Stimulated activated CD8-positive, alpha-beta memory T cell treated with anti-CD3 and anti-CD28 coated beads, Interleukin-4, amount 100 ng/mL, for 4 hours (primary cell): ENCODE data around the gene GJB2.
A peak's percentile ranks its signal among the peaks of the same experiment; 100 is the strongest.

Experiments
- DNase-seq, 2 donors: peaks; one replicate each; pipeline ENCODE4 v3.0.0-alpha.2; 2020; ENCODE audit warnings: low read depth in 2 of 2, low spot score in 1 of 2

GJB2 gene

GRCh38 chr13:20192158-20192835, 441 bp downstream of the GJB2 start:
- no peak for DNase-seq

- no peak for DNase-seq
Measured at GRCh38 chr13:20191311-20192157, 1.2 kb downstream of the GJB2 start.

- DNase-seq = no peak
Measured at GRCh38 chr13:20190481-20191310, 2.0 kb downstream of the GJB2 start.

GRCh38 chr13:20190076-20190475, 2.7 kb downstream of the GJB2 start:
- DNase-seq = no peak

- no peak for DNase-seq
Measured at GRCh38 chr13:20188667-20189553, 3.8 kb downstream of the GJB2 start.

- DNase-seq = no peak
Measured at GRCh38 chr13:20186771-20187170, 6.0 kb downstream of the GJB2 start.

GRCh38 chr13:20185366-20186056, 7.2 kb downstream of the GJB2 start:
- DNase-seq = no peak

GRCh38 chr13:20182231-20182846, 10.4 kb downstream of the GJB2 start:
- DNase-seq = no peak

GRCh38 chr13:20181188-20181587, 11.6 kb downstream of the GJB2 start:
- no peak for DNase-seq

GRCh38 chr13:20178156-20178555, 14.6 kb downstream of the GJB2 start:
- DNase-seq = no peak

- DNase-seq = no peak
Measured at GRCh38 chr13:20177049-20177831, 15.5 kb downstream of the GJB2 start.

GRCh38 chr13:20175907-20176652, 16.7 kb downstream of the GJB2 start:
- DNase-seq = no peak

- DNase-seq = no peak
Measured at GRCh38 chr13:20175406-20175794, 17.3 kb downstream of the GJB2 start.

GRCh38 chr13:20174656-20175405, 17.9 kb downstream of the GJB2 start:
- peak; percentile 48 to 61 for DNase-seq

- DNase-seq = no peak
Measured at GRCh38 chr13:20173116-20173746, 19.5 kb downstream of the GJB2 start.

- no peak for DNase-seq
Measured at GRCh38 chr13:20171364-20171763, 21.4 kb downstream of the GJB2 start.

- DNase-seq = no peak
Measured at GRCh38 chr13:20170921-20171320, 21.8 kb downstream of the GJB2 start.
